H1 (cell line): ENCODE results near the gene GIMAP7. TPM values are rescaled to one million over a fixed set of nuclear protein-coding genes. Genes with fewer than 3 reads are reported as not detected.

ENCODE experiments used
- CTCF ChIA-PET: fragments of 300-600 bp; sonication (Branson Sonifier 250); formaldehyde crosslinking; loops from one replicate; lab custom pipeline; 2021; ENCODE audit not compliant: partially characterized antibody; lab: Charles Lee
- POLR2A ChIA-PET: fragments of 300-600 bp; sonication (Branson Sonifier 250); formaldehyde crosslinking; loops from one replicate; lab custom pipeline; 2021; ENCODE audit warnings: inconsistent platforms; ENCODE audit not compliant: partially characterized antibody; lab: Charles Lee
- DNase-seq, 2 experiments: peaks; one replicate each; pipeline versions ENCODE4 v3.0.0 to v3.0.0-alpha.2; 2010 to 2022; ENCODE audit warnings: low spot score in 2 of 2, low read depth in 1 of 2, mixed read lengths in 1 of 2
- FAIRE-seq: peaks from 2 replicates; lab custom pipeline; 2011; peaks lifted over from hg19 to GRCh38; lab: Jason Lieb, UNC
- H2AFZ ChIP-seq: 2 replicates; pipeline ENCODE4 v1.8.1; 2012; ENCODE audit warnings: low read length, inconsistent platforms
- H2AK5ac ChIP-seq: 2 replicates; pipeline ENCODE4 v1.6.1; 2013; ENCODE audit warnings: low read depth, low read length
- H2BK120ac ChIP-seq: replicated peaks from 2 replicates; pipeline ENCODE3; 2013; ENCODE audit warnings: low read depth, low read length, inconsistent platforms
- H2BK12ac ChIP-seq: 2 replicates; pipeline ENCODE4 v1.6.1; 2013; ENCODE audit warnings: low read depth, low read length
- H2BK15ac ChIP-seq: 2 replicates; pipeline ENCODE4 v1.6.1; 2013; ENCODE audit warnings: low read length
- H2BK20ac ChIP-seq: 2 replicates; pipeline ENCODE4 v1.6.1; 2013; ENCODE audit warnings: low read length
- H2BK5ac ChIP-seq: 2 replicates; pipeline ENCODE4 v1.6.1; 2013; ENCODE audit warnings: low read depth, low read length
- H3K14ac ChIP-seq: 2 replicates; pipeline ENCODE4 v1.6.1; 2013; ENCODE audit warnings: inconsistent platforms; ENCODE audit not compliant: insufficient read length
- H3K18ac ChIP-seq: 2 replicates; pipeline ENCODE4 v1.6.1; 2013; ENCODE audit warnings: low read length; ENCODE audit errors: extremely low read depth
- H3K23ac ChIP-seq: 2 replicates; pipeline ENCODE4 v1.6.1; 2013; ENCODE audit warnings: inconsistent platforms; ENCODE audit not compliant: insufficient read length
- H3K23me2 ChIP-seq: 2 replicates; pipeline ENCODE4 v1.6.1; 2013; ENCODE audit warnings: low read depth, low read length
- H3K27ac ChIP-seq: 2 replicates; pipeline ENCODE4 v1.6.1; 2011; ENCODE audit warnings: low read depth, low read length, inconsistent platforms
- H3K27me3 ChIP-seq, 4 experiments: replicated peaks in 1 of 4; 1 replicate in 1 of 4; 2 replicates in 3 of 4; pipeline versions ENCODE4 v1.6.1 to v1.8.1; 2011 to 2013; ENCODE audit warnings: low read length in 3 of 4, mild to moderate bottlenecking in 3 of 4, inconsistent platforms in 2 of 4, mixed read lengths in 2 of 4, moderate library complexity in 1 of 4; ENCODE audit not compliant: control insufficient read depth in 3 of 4, insufficient read depth in 3 of 4; ENCODE audit errors: extremely low read depth in 1 of 4
- H3K36me3 ChIP-seq, 4 experiments: 2 replicates each; pipeline versions ENCODE4 v1.6.1 to v1.8.1; 2011 to 2013; ENCODE audit warnings: mild to moderate bottlenecking in 4 of 4, low read length in 3 of 4, moderate library complexity in 2 of 4, control low read depth in 1 of 4, inconsistent platforms in 1 of 4; ENCODE audit not compliant: insufficient read depth in 4 of 4, control insufficient read depth in 2 of 4
- H3K4ac ChIP-seq: replicated peaks from 2 replicates; pipeline ENCODE3; 2013; ENCODE audit warnings: low read length, low read depth, mixed read lengths, inconsistent platforms; ENCODE audit not compliant: insufficient read length
- H3K4me1 ChIP-seq, 4 experiments: replicated peaks in 1 of 4; 1 replicate in 1 of 4; 2 replicates in 3 of 4; pipeline versions ENCODE4 v1.6.1 to v1.8.1; 2011 to 2013; ENCODE audit warnings: low read length in 3 of 4, inconsistent platforms in 2 of 4, mixed read lengths in 1 of 4; ENCODE audit not compliant: insufficient read depth in 4 of 4, control insufficient read depth in 3 of 4
- H3K4me2 ChIP-seq, 2 experiments: 2 replicates each; pipeline versions ENCODE4 v1.6.1 to v1.8.1; 2011 to 2013; ENCODE audit warnings: low read depth in 2 of 2, low read length in 2 of 2, control low read depth in 1 of 2, inconsistent platforms in 1 of 2, mild to moderate bottlenecking in 1 of 2; ENCODE audit not compliant: insufficient read depth in 1 of 2
- H3K4me3 ChIP-seq, 4 experiments: fragments of 200-600, 300-600 bp in 1 of 4; sonication (generic), shearing (Covaris generic), sonication (Bioruptor Twin) in 1 of 4; 2 replicates each; pipeline versions ENCODE4 v1.5.1 to v1.8.1; 2011 to 2016; ENCODE audit warnings: low read length in 4 of 4, low read depth in 3 of 4, control low read depth in 2 of 4, inconsistent platforms in 2 of 4, mild to moderate bottlenecking in 2 of 4, mixed read lengths in 1 of 4, moderate library complexity in 1 of 4; ENCODE audit not compliant: insufficient read depth in 2 of 4; ENCODE audit errors: extremely low read depth in 1 of 4
- H3K56ac ChIP-seq: replicated peaks from 2 replicates; pipeline ENCODE3; 2013; ENCODE audit warnings: low read depth, mild to moderate bottlenecking, mixed read lengths, low read length, inconsistent platforms; ENCODE audit not compliant: insufficient read length
- H3K79me1 ChIP-seq: 2 replicates; pipeline ENCODE4 v1.6.1; 2013; ENCODE audit warnings: low read depth, low read length, control low read depth
- H3K79me2 ChIP-seq, 2 experiments: 2 replicates each; pipeline versions ENCODE4 v1.6.1 to v1.8.1; 2012 to 2013; ENCODE audit warnings: low read length in 2 of 2, mild to moderate bottlenecking in 2 of 2, inconsistent platforms in 1 of 2; ENCODE audit not compliant: insufficient read depth in 2 of 2, control insufficient read depth in 1 of 2
- H3K9ac ChIP-seq, 4 experiments: replicated peaks in 1 of 4; 1 replicate in 1 of 4; 2 replicates in 3 of 4; pipeline versions ENCODE4 v1.6.1 to v1.8.1; 2011 to 2013; ENCODE audit warnings: low read depth in 3 of 4, low read length in 3 of 4, control low read depth in 2 of 4, mild to moderate bottlenecking in 2 of 4, moderate library complexity in 2 of 4, inconsistent platforms in 1 of 4; ENCODE audit errors: extremely low read depth in 1 of 4
- H3K9me3 ChIP-seq, 2 experiments: 2 replicates each; pipeline versions ENCODE4 v1.6.1 to v1.8.1; 2012 to 2013; ENCODE audit warnings: mild to moderate bottlenecking in 2 of 2, moderate library complexity in 2 of 2, control low read depth in 1 of 2, inconsistent platforms in 1 of 2, low read depth in 1 of 2, low read length in 1 of 2, mixed read lengths in 1 of 2; ENCODE audit not compliant: insufficient read depth in 2 of 2
- H4K20me1 ChIP-seq, 2 experiments: replicated peaks in 1 of 2; 2 replicates each; pipeline versions ENCODE3 to v1.8.1; 2011 to 2013; ENCODE audit warnings: inconsistent platforms in 2 of 2, low read length in 2 of 2, mild to moderate bottlenecking in 1 of 2; ENCODE audit not compliant: insufficient read depth in 2 of 2, control insufficient read depth in 1 of 2
- H4K5ac ChIP-seq: 2 replicates; pipeline ENCODE4 v1.6.1; 2013; ENCODE audit warnings: low read length, low read depth, mixed read lengths, inconsistent platforms; ENCODE audit not compliant: insufficient read length
- H4K8ac ChIP-seq: 2 replicates; pipeline ENCODE4 v1.8.0; 2013; ENCODE audit warnings: mild to moderate bottlenecking, moderate library complexity, low read length, inconsistent platforms; ENCODE audit not compliant: insufficient read depth; ENCODE audit errors: extremely low read depth
- H4K91ac ChIP-seq: replicated peaks from 2 replicates; pipeline ENCODE3; 2013; ENCODE audit warnings: low read length, mixed read lengths, inconsistent platforms; ENCODE audit not compliant: insufficient read length
- CTBP2 ChIP-seq: IDR thresholded peaks from 2 replicates; pipeline ENCODE4 v1.7.0; 2011; ENCODE audit warnings: borderline replicate concordance, mild to moderate bottlenecking, moderate library complexity, mixed read lengths, low read length; ENCODE audit not compliant: insufficient read depth, insufficient read length
- RBBP5 ChIP-seq: IDR thresholded peaks from 2 replicates; pipeline ENCODE4 v1.7.1; 2012; ENCODE audit warnings: low read depth, mild to moderate bottlenecking, inconsistent platforms, low read length, moderate library complexity, borderline replicate concordance
- WGBS, 2 experiments: shearing (Covaris generic) in 1 of 2; methylation state at CpG; one replicate each; pipeline versions ENCODE4 v1.1.6 to v1.1.7; 2013 to 2015; ENCODE audit warnings: low lambda C conversion rate in 2 of 2, mixed read lengths in 2 of 2, inconsistent platforms in 1 of 2, low coverage in 1 of 2, missing lambda C conversion rate in 1 of 2; ENCODE audit not compliant: insufficient replicate concordance in 2 of 2, insufficient coverage in 1 of 2, insufficient read length in 1 of 2; ENCODE audit errors: extremely low coverage in 1 of 2, missing lambda C conversion rate in 1 of 2; 5-methylcytosine and 5-hydroxymethylcytosine counted together
- polyA plus RNA-seq, 7 experiments: library from polyadenylated mRNA; depleted of rRNA in 3 of 7; stranded (reverse) in 5 of 7; unstranded in 2 of 7; fragments of >200 nt in 5 of 7; fragments of 200-250 nt in 2 of 7; gene quantifications; 1 replicate in 5 of 7; 2 replicates in 1 of 7; 4 replicates in 1 of 7; pipeline versions ENCODE4 v1.2.1 to v1.2.3, GENCODE V29; 2011 to 2013; ENCODE audit warnings: missing spikeins in 2 of 7, mixed read lengths in 2 of 7
- total RNA-seq: library from RNA; stranded (reverse); fragmentation: NEBNext Ultra II Directional; extraction: Animal tissue kit (Norgen Biotek cat#: 25700); gene quantifications from 2 replicates; pipeline ENCODE4 v1.2.1, GENCODE V29; 2021

Gene GIMAP7
- total and polyA plus RNA-seq, 2 of the 8 experiments (the other 6 are each of a cell fraction or from before 2014, with no cell fraction given) = not detected

DNA sequence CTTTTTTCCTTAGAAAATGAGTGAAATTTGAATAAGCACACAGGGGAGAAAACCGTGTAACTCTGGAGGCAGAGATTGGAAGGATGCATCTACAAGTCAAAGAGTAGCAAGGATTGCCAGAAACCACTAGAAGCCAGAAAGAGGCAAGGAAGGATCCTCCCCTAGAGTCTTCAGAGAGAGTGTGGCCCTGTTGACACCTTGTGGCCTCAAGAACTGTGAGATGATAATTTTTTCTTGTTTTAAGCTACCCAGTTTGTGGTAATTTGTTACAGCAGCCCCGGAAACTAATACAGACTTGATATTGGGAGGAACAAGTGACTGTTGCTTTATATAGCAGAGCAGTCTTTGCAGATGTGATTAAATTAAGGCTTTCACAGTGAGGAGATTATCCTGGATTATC, 3.6 kb upstream of the GIMAP7 start:
- POLR2A ChIA-PET = no interaction called here
- no peak overlapping the region for H3K9ac ChIP-seq

More for the DNA sequence above, 3.6 kb upstream of the GIMAP7 start:
- no peaks in the 10 kb centered on the region for H3K79me2 ChIP-seq
- H3K36me3 ChIP-seq = no peaks in the 10 kb centered on the region
- H3K14ac ChIP-seq = no peak overlapping the region
- H3K4ac ChIP-seq = no peak overlapping the region
- H4K8ac ChIP-seq = no peak overlapping the region
- H3K4me2 ChIP-seq = no peak overlapping the region
- H3K18ac ChIP-seq = no peak overlapping the region
- H2AFZ ChIP-seq = no peak overlapping the region
- H3K27ac ChIP-seq = no peak overlapping the region
- FAIRE-seq = no peak
- no peaks in the 10 kb centered on the region for H3K27me3 ChIP-seq
- no peak overlapping the region for H3K23ac ChIP-seq
- H2BK12ac ChIP-seq = no peak overlapping the region
- H3K23me2 ChIP-seq = no peaks in the 10 kb centered on the region
- no peak overlapping the region for H3K4me3 ChIP-seq
- no peak for DNase-seq
- no peaks in the 10 kb centered on the region for H3K79me1 ChIP-seq
- H3K4me1 ChIP-seq = peaks cover 0 to 2% (median 0%) of the 10 kb centered on the region in 4 experiments; a peak in 1 of 7 replicates
- no peak overlapping the region for H3K56ac ChIP-seq
- H2AK5ac ChIP-seq = no peak overlapping the region
- CTCF ChIA-PET = interaction anchor here (1.3 kb wide), 1 partner anchor 62 kb away, joined by 3 read pairs; no protein-coding TSS in a partner anchor
- no peak overlapping the region for H4K5ac ChIP-seq
- no peak overlapping the region for H2BK120ac ChIP-seq
- no peak overlapping the region for H2BK20ac ChIP-seq
- TF ChIP-seq CTBP2 (no peak), RBBP5 (no peak)
- TF ChIP-seq, all 59 proteins: peak for 0
- Histone ChIP-seq H2BK5ac (no peak overlapping the region), H4K20me1 (no peaks in the 10 kb centered on the region), H3K9me3 (no peaks in the 10 kb centered on the region; a peak in 1 of 4 replicates), H2BK15ac (no peak overlapping the region), H4K91ac (no peak overlapping the region)
- 81% methylated on average over 2 of the region's 2 CpGs; no CpG with 5 or more reads in 1 of the 2 experiments for WGBS, 2 experiments
